Endothelial cell of umbilical vein (primary cell): ENCODE results near the gene PIK3C2G. TPM values are rescaled to one million over a fixed set of nuclear protein-coding genes. Genes with fewer than 3 reads are reported as not detected.

ENCODE experiments used
- BruUV-seq: library from RNA; stranded (reverse); fragments of 400-500 nt; replicated peaks from 2 replicates; lab custom pipeline; 2021; lab: Mats Ljungman, UMichigan
- CTCF ChIA-PET: fragments of 300-600, 350-600 bp; sonication (Branson Sonifier 250); formaldehyde crosslinking; loops from one replicate; lab custom pipeline; 2021; ENCODE audit warnings: antibody characterized with exemption, inconsistent platforms; lab: Charles Lee
- POLR2A ChIA-PET: fragments of 300-600, 350-600 bp; sonication (Branson Sonifier 250); formaldehyde crosslinking; loops from one replicate; lab custom pipeline; 2021; ENCODE audit warnings: antibody characterized with exemption, inconsistent platforms; lab: Charles Lee
- DNase-seq: peaks from one replicate; pipeline ENCODE4 v3.0.0-alpha.2; 2011; ENCODE audit warnings: low read depth, low spot score
- FAIRE-seq: peaks from 2 replicates; lab custom pipeline; 2011; peaks lifted over from hg19 to GRCh38; lab: Jason Lieb, UNC
- H2AFZ ChIP-seq: 2 replicates; pipeline ENCODE4 v1.6.0; 2012; ENCODE audit warnings: low read depth, low read length, control low read depth, inconsistent platforms
- H3K27ac ChIP-seq: 2 replicates; pipeline ENCODE4 v1.5.1; 2011; ENCODE audit warnings: low read depth, mild to moderate bottlenecking, control low read depth, low read length, moderate library complexity; ENCODE audit not compliant: insufficient read depth
- H3K27me3 ChIP-seq, 2 experiments: 2 replicates each; pipeline versions ENCODE4 v1.6.0 to v1.6.1; 2011; ENCODE audit warnings: low read length in 2 of 2, mixed read lengths in 1 of 2; ENCODE audit not compliant: control insufficient read depth in 2 of 2, insufficient read depth in 2 of 2
- H3K36me3 ChIP-seq, 2 experiments: 2 replicates in 1 of 2; 3 replicates in 1 of 2; pipeline ENCODE4 v1.5.1; 2011; ENCODE audit warnings: low read length in 2 of 2, mild to moderate bottlenecking in 1 of 2, moderate library complexity in 1 of 2; ENCODE audit not compliant: control insufficient read depth in 2 of 2, insufficient read depth in 2 of 2; ENCODE audit errors: extremely low read depth in 1 of 2
- H3K4me1 ChIP-seq: 3 replicates; pipeline ENCODE4 v1.5.1; 2011; ENCODE audit warnings: mild to moderate bottlenecking, low read length; ENCODE audit not compliant: control insufficient read depth, insufficient read depth; ENCODE audit errors: extremely low read depth
- H3K4me2 ChIP-seq: 2 replicates; pipeline ENCODE4 v1.6.1; 2011; ENCODE audit warnings: low read length, control low read depth, mixed read lengths; ENCODE audit not compliant: insufficient read depth
- H3K4me3 ChIP-seq, 3 experiments: fragments of 200-600 bp in 1 of 3; sonication (generic), shearing (Covaris generic) in 1 of 3; replicated peaks in 1 of 3; 2 replicates each; pipeline ENCODE4 v1.5.1; 2011 to 2016; ENCODE audit warnings: control low read depth in 3 of 3, low read length in 3 of 3, mild to moderate bottlenecking in 2 of 3, inconsistent platforms in 1 of 3, low read depth in 1 of 3, moderate library complexity in 1 of 3; ENCODE audit not compliant: insufficient read depth in 1 of 3
- H3K79me2 ChIP-seq: 2 replicates; pipeline ENCODE4 v1.6.0; 2012; ENCODE audit warnings: low read length, inconsistent platforms; ENCODE audit not compliant: control insufficient read depth, insufficient read depth
- H3K9ac ChIP-seq: replicated peaks from 2 replicates; pipeline ENCODE3; 2011; ENCODE audit warnings: low read length, control low read depth; ENCODE audit not compliant: insufficient read depth; ENCODE audit errors: extremely low read depth
- H3K9me1 ChIP-seq: replicated peaks from 3 replicates; pipeline ENCODE4 v1.6.0; 2011; ENCODE audit warnings: mild to moderate bottlenecking, low read length; ENCODE audit not compliant: control insufficient read depth, insufficient read depth; ENCODE audit errors: extremely low read depth
- H3K9me3 ChIP-seq: replicated peaks from 2 replicates; pipeline ENCODE4 v1.5.1; 2012; ENCODE audit warnings: low read length, inconsistent platforms; ENCODE audit not compliant: control insufficient read depth, insufficient read depth
- H4K20me1 ChIP-seq: replicated peaks from 2 replicates; pipeline ENCODE3; 2011; ENCODE audit warnings: mild to moderate bottlenecking, low read length; ENCODE audit not compliant: control insufficient read depth, insufficient read depth; ENCODE audit errors: extremely low read depth
- EZH2 ChIP-seq: IDR thresholded peaks from 2 replicates; pipeline ENCODE4 v1.6.1; 2012; ENCODE audit warnings: borderline replicate concordance, low read depth, mild to moderate bottlenecking, moderate library complexity, low read length, inconsistent platforms; ENCODE audit not compliant: severe bottlenecking
- POLR2A ChIP-seq: IDR thresholded peaks from 2 replicates; pipeline ENCODE4 v1.6.1; 2012; ENCODE audit warnings: low read depth, mild to moderate bottlenecking, control low read depth, low read length
- dilution Hi-C: fragments of 300-500 bp; cut with MboI; formaldehyde crosslinking; loops from one replicate; pipeline ENCODE4 v1.15.0; 2019; ENCODE audit warnings: low sequenced_read_pairs; ENCODE audit not compliant: extremely low pct_ligation_motif_present
- intact Hi-C: fragments of 100-400 bp; cut with micrococcal nuclease; formaldehyde crosslinking; loops from one replicate; pipeline ENCODE4 v1.10.0; 2022
- polyA plus RNA-seq, 4 experiments: library from polyadenylated mRNA; depleted of rRNA in 3 of 4; stranded (reverse) in 3 of 4; unstranded in 1 of 4; fragments of >200 nt; gene quantifications; 2 replicates each; pipeline versions ENCODE4 v1.2.1 to v1.2.3, GENCODE V29; 2011 to 2012; ENCODE audit warnings: missing spikeins in 1 of 4
- total RNA-seq: library from RNA; stranded (reverse); gene quantifications from 2 replicates; pipeline ENCODE4 v1.2.3, GENCODE V29; 2021
- TF ChIP-seq, protein P1 (sequence below), 2 donors: IDR thresholded peaks; 1 replicate in 1 of 2; 2 replicates in 1 of 2; pipeline ENCODE4 v1.5.1; 2011; ENCODE audit warnings: low read length in 2 of 2, mild to moderate bottlenecking in 2 of 2, moderate library complexity in 2 of 2, control low read depth in 1 of 2, inconsistent platforms in 1 of 2, low read depth in 1 of 2; ENCODE audit not compliant: insufficient read depth in 1 of 2; ENCODE audit errors: extremely low read depth in 1 of 2
- TF ChIP-seq, protein P2 (sequence below): IDR thresholded peaks from 2 replicates; pipeline ENCODE4 v1.6.1; 2011; ENCODE audit not compliant: insufficient read depth, insufficient read length

PIK3C2G gene
- total and polyA plus RNA-seq, 2 donors (not counting 3 experiments of a cell fraction or from before 2014, with no cell fraction given): not detected

DNA sequence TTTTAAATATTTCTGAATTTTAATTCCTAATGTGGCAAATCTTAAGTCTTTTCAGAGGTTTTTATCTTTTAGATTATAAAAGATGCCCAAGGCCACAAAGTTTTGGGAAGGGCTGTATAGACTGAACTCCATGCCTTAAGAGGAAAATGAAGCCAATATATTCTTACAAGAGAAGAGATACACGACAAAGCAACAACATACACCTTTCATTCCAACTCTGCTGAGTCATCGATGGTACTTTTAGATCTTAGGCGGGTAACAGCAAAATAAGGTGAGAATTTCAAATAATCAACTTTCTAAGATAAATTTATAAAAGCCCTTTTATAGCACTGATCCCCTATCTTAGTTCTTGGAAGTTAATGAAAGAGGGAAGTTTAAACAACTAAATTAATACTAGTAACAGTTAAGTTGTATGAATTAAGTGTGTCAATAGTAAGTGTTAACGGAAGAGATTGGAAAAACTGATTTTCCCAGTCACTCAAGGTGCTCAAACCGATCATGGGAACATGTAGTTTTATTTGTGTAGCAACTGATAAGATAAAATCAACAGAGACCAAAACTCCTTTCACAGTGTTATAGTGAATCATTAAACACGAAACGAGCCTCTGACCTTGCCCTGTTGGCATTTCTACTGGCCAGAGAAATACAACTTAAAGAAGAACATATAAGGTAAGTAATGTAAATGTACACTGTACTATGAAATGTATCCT, 18.8 kb upstream of the PIK3C2G start:
- no peak for FAIRE-seq
- H3K27ac ChIP-seq: no peak overlapping the region

More for the DNA sequence above, 18.8 kb upstream of the PIK3C2G start:
- Histone ChIP-seq H3K9ac (no peak overlapping the region), H3K4me3 (no peak overlapping the region), H3K9me3 (no peaks in the 10 kb centered on the region), H4K20me1 (no peaks in the 10 kb centered on the region), H3K9me1 (no peaks in the 10 kb centered on the region), H3K36me3 (no peaks in the 10 kb centered on the region), H3K4me1 (no peaks in the 10 kb centered on the region), H3K27me3 (no peaks in the 10 kb centered on the region), H2AFZ (no peak overlapping the region), H3K4me2 (no peak overlapping the region), H3K79me2 (no peaks in the 10 kb centered on the region)
- dilution Hi-C loops (no loop called here), intact Hi-C loops (no loop called here)
- CTCF ChIA-PET: no interaction called here
- DNase-seq: no peak
- POLR2A ChIA-PET: no interaction called here
- BruUV-seq: no TSS peak
- TF ChIP-seq EZH2 (no peak), POLR2A (no peak)
- TF ChIP-seq, protein P1, sequence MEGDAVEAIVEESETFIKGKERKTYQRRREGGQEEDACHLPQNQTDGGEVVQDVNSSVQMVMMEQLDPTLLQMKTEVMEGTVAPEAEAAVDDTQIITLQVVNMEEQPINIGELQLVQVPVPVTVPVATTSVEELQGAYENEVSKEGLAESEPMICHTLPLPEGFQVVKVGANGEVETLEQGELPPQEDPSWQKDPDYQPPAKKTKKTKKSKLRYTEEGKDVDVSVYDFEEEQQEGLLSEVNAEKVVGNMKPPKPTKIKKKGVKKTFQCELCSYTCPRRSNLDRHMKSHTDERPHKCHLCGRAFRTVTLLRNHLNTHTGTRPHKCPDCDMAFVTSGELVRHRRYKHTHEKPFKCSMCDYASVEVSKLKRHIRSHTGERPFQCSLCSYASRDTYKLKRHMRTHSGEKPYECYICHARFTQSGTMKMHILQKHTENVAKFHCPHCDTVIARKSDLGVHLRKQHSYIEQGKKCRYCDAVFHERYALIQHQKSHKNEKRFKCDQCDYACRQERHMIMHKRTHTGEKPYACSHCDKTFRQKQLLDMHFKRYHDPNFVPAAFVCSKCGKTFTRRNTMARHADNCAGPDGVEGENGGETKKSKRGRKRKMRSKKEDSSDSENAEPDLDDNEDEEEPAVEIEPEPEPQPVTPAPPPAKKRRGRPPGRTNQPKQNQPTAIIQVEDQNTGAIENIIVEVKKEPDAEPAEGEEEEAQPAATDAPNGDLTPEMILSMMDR (IDR thresholded peaks at IDR 0.05; ENCODE audit: extremely low read depth in 1 of 2, insufficient read depth in 1 of 2, low read depth in 1 of 2, low read length in 2 of 2): no peak
- TF ChIP-seq, protein P2, sequence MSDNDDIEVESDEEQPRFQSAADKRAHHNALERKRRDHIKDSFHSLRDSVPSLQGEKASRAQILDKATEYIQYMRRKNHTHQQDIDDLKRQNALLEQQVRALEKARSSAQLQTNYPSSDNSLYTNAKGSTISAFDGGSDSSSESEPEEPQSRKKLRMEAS: no peak
